Activated CD8-positive, alpha-beta memory T cell treated with anti-CD3 and anti-CD28 coated beads for 1 hour (primary cell): Measurements from ENCODE around the gene ASTN1.

ENCODE experiments used
- DNase-seq, 2 donors: peaks; one replicate each; pipeline ENCODE4 v3.0.0-alpha.2; 2020; ENCODE audit warnings: low read depth in 1 of 2; ENCODE audit errors: extremely low read depth in 1 of 2

Gene ASTN1

DNA sequence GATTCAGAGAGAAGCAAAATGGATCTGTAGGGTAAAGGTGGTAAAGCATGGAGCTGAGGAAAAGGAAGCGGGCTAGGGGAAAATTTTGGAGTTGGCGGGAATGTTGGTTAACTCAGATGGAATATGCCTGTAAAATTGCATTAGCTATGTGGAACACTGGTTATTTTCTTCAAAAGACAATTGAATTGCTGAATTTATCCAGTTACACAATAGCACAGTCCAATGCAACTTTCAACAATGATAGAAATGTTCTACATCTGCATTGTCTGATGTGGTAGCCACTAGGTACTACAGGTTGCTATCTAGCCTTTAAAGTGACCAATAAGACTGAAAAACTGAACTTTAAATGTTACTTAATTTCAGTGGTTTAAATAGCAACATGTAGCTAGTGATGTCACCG is 315.2 kb downstream of the ASTN1 start:
- no peak for DNase-seq

DNA sequence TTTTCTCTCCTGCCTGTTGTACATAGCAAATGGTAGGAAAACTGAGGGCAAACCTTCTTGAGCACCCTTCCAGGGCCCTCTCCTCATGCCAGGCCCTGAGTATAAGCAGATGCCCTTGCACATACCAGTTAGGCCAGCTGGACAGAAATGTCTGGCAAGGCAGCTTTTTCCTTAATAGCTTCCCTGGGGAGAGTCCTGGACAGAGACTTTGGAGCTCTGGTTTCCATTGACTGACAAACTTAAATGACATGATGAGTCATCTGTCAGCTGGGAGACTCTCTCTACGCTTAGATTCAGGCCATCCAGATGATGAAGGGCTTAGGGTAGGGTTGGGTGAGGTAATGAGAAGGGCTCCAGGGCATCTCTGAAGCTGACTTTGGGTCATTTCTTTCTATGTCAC is 317.5 kb downstream of the ASTN1 start:
- no peak for DNase-seq

DNA sequence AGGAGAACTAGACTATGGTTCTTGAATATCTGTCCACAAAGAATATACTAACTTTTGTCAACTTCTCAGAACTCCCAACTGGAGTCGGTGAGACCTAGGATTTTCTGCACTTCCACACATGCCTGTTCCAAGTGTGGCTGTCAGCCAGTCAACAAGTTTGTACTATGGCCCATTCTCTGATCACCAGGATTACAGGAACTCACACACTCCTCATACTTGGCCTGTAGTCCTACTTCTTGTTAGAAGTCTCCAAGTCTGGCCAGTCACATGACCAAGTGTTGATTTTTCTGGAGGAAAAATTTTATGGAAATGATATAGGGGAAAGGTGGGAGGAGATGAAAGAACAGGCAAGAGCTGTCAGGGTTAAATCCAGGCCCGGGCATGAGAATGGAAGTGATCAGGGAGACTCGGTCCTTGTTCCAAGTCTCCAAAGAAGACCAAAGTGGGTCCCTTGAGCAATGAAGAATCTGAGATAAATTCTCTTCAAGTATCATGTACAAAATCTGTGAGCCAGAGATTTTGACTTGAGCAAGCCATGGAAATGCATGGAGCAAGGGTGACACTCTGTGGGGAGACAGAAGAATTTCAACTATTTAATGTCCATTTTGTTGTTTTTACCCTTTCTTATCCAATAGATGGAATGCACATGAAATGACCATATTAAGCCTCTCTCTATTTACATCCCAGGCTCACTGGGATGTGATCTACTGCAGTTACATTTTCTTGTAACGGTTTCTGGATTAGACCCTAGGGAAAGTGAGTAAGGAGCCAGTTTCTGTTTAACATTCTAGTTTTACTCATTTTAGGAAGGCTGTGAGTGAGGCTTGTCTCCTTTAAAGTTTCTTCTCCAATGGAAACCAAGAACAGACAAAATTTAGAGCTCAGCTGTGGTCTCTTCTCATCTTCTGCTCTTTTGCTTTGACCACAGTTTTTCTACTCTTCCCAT is 320.9 kb downstream of the ASTN1 start:
- DNase-seq, result no peak

DNA sequence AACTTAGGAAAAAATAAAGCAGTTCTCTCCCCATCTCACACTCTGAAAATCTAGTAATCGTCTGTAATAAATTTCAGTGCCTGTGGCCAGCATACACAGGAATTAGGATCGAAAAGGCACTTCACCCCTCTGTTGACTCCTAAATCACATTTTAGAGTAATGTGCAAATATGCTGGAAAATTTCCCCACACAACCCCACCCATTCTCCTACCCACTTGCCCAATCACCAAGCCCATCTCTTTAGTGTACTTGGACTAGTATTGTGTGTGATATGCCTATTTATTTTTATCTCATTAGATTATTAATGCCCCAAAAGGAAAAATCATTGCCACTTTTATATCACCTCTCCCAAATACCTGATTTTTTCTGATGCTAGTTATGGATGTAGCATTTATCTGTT is 323.3 kb downstream of the ASTN1 start:
- no peak for DNase-seq

DNA sequence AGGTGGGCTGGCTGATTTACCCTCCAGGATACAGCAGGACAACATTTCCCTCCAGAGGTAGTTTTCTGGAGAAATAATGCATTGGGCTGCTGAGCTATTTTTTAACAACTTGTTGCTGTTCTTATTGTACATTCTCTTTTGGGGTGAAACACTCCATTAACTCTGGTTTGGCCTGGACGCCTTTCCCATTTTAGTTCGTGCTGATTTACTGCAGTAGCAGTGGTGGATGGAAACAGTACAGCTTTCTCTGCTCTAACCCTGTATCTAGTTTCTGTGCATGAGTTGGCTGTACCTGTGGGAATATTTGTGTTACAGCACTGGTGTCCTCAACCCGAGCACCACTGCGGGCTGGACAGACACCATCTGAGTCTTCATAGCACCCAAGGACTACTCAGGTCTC is 325.3 kb downstream of the ASTN1 start:
- DNase-seq, result no peak

DNA sequence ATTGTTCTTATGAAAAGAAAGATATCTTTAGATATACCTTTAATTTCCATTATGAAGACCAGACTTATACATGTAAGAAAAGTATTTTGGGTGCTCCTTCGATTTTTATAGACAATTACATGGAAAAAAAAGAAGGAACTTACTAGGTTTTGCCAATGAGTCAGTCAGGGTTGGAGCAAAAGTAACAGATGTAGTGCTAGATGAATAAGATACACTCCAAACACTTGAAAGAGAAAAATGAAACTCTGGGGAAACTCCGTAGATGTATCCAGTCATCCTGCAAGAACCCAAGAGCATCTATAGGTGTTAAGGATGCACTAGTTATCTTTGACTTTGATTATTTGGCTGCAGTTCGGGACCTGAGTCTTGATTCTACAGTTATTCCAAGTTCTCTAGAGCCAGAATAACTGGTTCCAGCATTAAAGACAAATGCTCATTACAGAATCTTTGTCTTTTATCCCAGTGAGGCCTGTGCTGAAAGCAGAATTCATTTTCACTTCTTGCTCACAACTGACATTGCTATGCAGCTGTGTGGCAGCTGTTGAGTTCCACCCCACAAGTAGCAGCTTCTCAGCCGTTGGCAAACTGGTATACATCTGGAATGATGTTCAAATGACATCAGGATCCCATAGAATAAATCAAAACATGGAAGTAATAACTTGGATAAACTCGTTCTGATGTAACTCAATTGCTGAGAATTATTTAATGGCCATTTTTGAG is 326.1 kb downstream of the ASTN1 start:
- no peak for DNase-seq

DNA sequence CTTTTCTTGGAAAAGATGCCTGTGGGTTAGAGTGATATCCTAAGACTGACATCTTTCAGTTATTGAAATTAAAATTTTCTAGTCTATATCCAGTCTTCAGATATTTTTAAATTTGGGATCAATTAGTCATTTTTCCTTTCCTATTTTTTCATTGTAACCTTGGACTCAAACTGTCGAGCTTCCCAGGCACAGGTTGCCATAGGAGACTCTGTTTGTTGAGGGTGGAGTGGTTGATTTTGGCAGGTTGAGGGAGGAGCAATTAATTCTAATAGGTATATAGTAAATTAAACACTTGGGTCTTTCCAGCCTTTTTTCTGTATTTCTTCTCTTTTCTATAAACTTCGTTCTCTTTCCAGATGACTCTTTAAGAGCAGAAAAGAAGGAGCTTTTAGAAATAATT is 326.8 kb downstream of the ASTN1 start:
- no peak for DNase-seq

DNA sequence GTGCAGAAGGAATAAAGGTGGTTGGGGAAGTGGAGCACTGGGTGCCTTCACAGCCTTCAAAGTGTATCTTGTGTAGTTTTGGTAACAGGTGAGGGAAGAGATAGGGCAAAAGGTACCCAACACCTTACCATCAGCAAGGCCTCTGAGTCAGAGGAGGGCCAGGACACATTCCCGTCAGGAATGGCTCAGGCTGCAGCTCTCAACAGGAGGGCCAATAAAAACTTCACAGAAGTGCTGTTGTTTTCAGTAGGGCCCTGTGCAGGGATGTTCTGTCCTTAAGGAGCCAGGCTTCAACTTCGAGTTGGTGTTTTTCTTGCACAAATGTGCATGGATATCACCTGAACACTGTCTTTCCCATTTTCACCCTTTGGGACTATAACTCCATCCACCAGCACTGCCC is 333.4 kb downstream of the ASTN1 start:
- no peak for DNase-seq

DNA sequence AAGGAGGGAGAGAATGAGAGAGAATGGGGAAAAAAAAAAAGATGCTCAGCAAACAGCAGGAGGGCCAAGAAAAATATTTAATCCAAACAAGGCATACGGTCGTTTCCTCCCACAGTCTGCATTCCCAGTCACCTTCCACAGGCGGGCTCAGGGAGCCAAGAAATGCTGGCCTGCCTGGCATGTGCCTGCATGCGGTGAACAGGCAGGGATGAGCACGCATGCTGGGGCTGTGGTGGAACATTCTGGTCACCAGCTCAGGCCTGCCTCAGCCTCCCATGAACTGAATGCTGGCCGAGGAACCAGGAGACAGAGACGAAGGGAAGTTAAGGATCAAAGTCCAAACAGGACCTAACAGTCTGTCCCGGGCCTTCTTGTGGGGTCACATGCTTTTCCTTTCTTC is 335.3 kb downstream of the ASTN1 start:
- DNase-seq, result no peak

DNA sequence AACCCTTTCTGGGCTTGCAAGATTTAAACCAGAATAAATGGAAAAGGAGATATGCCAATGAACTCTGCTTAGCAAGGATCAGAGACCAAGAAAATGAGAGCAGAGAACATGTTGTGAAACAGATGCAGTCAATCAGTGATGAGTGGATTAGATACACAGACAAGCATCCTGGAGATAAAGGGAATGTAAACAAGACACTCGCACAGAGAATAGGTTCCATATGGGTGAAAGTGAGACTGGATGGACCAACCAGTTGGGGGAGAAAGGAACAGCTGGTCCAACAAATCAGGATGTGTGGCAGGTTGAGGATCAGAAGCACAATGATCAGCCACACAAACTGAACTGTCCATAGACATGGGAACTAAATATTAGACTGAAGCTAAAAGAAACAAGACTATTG is 338.2 kb downstream of the ASTN1 start:
- DNase-seq, result no peak

DNA sequence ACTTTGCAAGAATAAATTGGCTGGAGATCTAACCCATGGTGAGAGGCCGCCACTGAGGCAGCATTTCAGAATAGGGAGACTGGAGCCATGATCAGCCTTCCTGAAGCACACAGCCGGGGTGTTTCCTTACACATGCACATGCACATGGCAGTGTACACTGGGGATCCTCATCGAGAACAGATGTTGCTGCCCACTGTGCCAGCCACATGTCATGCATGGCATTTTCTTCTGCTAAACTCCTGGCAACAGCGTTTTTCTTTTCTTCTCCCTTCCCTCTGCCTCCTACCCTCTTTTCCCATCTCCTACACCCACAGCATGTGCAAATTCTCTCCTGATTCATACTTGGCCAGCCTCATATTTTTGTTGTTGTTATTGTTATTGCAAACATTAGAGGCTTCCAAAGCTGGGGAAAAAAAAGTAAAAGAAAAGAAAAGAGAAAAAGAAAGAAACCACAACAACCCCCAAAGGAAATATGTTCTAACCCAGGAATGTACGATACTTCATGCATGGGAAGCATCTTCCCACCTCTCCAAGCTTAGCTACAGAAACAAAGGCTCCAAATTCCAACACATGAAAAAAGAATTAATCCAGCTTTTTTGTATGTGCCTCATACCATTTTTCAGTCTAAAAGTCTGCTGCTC is 344.0 kb downstream of the ASTN1 start:
- no peak for DNase-seq

DNA sequence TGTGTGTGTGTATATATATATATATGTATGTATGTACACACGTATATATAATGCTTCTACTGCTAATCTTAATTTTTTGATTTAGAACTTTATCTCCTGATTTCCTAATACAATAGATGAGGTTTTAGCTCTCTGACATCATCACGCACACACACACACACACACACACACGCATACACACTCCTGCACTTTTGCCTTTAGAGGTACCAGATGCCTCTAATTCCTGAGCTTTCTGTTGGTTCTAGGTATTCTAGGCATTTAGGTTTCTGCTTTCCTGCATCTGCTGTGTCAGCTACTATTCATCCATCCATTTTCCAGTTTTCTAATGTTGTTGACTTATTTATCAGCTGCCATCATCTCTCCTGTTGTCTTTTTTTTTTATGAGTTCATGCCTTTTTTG is 348.3 kb downstream of the ASTN1 start:
- DNase-seq, result no peak

DNA sequence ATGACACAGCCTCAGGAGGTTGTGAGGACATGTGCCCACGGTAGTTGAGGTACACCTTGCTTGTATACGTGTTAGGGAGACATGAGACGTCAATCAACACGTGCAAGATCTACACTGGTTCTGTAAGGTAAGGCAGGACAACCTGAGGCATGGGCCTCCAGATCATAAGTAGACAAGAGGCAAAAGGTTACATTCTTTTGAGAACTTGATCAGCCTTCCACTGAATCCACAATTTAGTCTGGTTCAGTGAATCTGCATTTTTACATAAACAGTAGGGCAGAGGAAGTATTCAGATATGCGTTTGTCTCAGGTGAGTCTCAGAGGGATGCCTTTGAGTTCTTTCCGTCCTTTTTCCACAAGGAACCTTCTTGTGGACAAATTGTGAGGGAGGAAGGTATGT is 348.9 kb downstream of the ASTN1 start:
- no peak for DNase-seq

DNA sequence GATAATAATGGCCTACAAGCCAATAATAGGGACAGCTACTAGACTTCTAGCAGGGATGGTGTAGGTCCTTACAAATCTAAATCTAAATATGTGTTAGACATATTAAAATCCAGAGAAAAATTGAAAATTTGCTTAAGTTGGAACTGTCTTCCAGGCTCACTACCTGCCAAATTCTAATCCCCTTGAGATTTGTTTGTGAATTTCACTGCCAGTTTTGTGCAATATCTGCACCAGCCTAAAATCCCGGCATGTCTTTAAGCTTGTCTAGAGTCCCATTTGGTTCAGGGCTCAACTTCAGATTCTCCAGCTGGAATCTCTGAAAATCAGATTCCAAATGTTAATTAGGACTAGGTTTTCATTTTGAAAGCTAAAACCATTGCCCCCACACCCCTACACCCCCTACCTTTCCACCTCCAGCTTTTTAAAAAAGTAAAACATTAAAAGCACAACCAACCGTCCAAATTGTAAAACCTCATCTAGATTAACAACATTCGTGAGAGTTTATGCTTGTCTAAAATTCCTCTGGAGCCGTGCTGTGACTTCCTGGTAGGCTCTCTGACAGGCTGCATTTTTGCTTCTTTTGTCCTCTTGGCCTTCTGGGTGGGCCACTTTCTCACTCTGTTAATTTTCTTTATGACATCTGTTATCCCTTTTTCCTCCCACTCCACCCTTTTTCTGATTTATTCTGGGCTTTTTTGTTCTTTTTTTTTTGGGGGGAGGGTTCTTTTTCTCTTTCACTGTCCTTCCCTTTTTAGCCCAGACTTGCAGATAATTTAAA is 352.8 kb downstream of the ASTN1 start:
- DNase-seq, result no peak

DNA sequence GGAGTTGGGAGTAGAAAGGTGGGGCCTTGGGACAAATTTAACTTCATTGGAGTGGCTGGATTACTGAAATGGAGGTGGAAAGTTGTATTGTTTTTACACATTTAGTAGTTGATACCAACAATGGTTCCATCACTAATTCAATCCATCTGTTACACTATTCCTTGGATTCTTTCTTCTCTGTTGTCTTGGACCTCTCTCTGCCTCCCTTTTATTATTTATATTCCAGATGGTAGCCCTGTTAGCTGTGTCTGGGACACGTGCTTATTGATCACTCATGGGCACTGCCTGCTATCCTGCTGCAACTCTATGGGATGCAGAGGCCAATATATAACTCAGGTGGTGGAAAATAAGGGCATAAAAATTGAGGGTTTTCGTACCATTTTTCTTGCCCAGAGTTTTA is 355.2 kb downstream of the ASTN1 start:
- no peak for DNase-seq
